Epithelial cell of prostate (primary cell): Measurements from ENCODE around the gene DEF6.

Experiments
- DNase-seq: peaks from one replicate; pipeline ENCODE4 v3.0.0-alpha.2; 2011; ENCODE audit warnings: low read depth, low spot score
- H3K27ac ChIP-seq: fragments of 450-650 bp; 2 replicates; pipeline ENCODE4 v1.5.1; 2017; ENCODE audit warnings: mild to moderate bottlenecking

Gene DEF6

GRCh38 chr6:35341557-35341956, 43.9 kb downstream of the DEF6 start:
- no peak for DNase-seq
- peak overlapping the region; percentile 57 for H3K27ac ChIP-seq

GRCh38 chr6:35342258-35343091, 44.9 kb downstream of the DEF6 start, which contains the start of gene PPARD:
TSS of gene PPARD (plus strand) at chr6:35342558. CDS start at chr6:35411088, 68,530 bp downstream.
- peak; percentile 69 for DNase-seq
- peak within 1 kb of the TSS; percentile 57 for H3K27ac ChIP-seq

GRCh38 chr6:35343092-35343834, 45.6 kb downstream of the DEF6 start:
- H3K27ac ChIP-seq: peak overlapping the region; percentile 57
- no peak for DNase-seq

GRCh38 chr6:35343835-35344550, 46.4 kb downstream of the DEF6 start:
- DNase-seq: no peak
- H3K27ac ChIP-seq: peak overlapping the region; percentile 57

GRCh38 chr6:35351422-35351821, 53.8 kb downstream of the DEF6 start:
- no peak overlapping the region for H3K27ac ChIP-seq
- no peak for DNase-seq

- DNase-seq: no peak
- no peak overlapping the region for H3K27ac ChIP-seq
These were observed 55.1 kb downstream of the DEF6 start for GRCh38 chr6:35352735-35353134.

- no peak for DNase-seq
- no peak overlapping the region for H3K27ac ChIP-seq
These were observed 56.9 kb downstream of the DEF6 start for GRCh38 chr6:35354361-35355135.

- DNase-seq: no peak
- no peak overlapping the region for H3K27ac ChIP-seq
These were observed 58.8 kb downstream of the DEF6 start for GRCh38 chr6:35356391-35356790.

- no peak for DNase-seq
- H3K27ac ChIP-seq: no peak overlapping the region
These were observed 60.1 kb downstream of the DEF6 start for GRCh38 chr6:35357677-35358076.

- DNase-seq: no peak
- H3K27ac ChIP-seq: no peak overlapping the region
These were observed 60.5 kb downstream of the DEF6 start for GRCh38 chr6:35358086-35358485.

GRCh38 chr6:35359346-35359743, 61.7 kb downstream of the DEF6 start:
- DNase-seq: no peak
- peak overlapping the region; percentile 51 for H3K27ac ChIP-seq

- peak overlapping the region; percentile 51 for H3K27ac ChIP-seq
- no peak for DNase-seq
These were observed 62.2 kb downstream of the DEF6 start for GRCh38 chr6:35359744-35360348.

- H3K27ac ChIP-seq: peak overlapping the region; percentile 51
- DNase-seq: peak; percentile 37
These were observed 62.9 kb downstream of the DEF6 start for GRCh38 chr6:35360349-35361138.

GRCh38 chr6:35362200-35362599, 64.6 kb downstream of the DEF6 start:
- DNase-seq: no peak
- H3K27ac ChIP-seq: no peak overlapping the region

GRCh38 chr6:35363293-35363750, 65.7 kb downstream of the DEF6 start:
- DNase-seq: no peak
- H3K27ac ChIP-seq: no peak overlapping the region

GRCh38 chr6:35365594-35366203, 68.1 kb downstream of the DEF6 start:
- peak overlapping the region; percentile 51 for H3K27ac ChIP-seq
- no peak for DNase-seq

- DNase-seq: no peak
- H3K27ac ChIP-seq: peak overlapping the region; percentile 51
These were observed 68.6 kb downstream of the DEF6 start for GRCh38 chr6:35366204-35366596.

GRCh38 chr6:35367646-35368037, 70.0 kb downstream of the DEF6 start:
- DNase-seq: no peak
- H3K27ac ChIP-seq: peak overlapping the region; percentile 96
